CMK (cell line): ENCODE results near the gene SOX4.

Source experiments
- DNase-seq: peaks from one replicate; pipeline ENCODE4 v3.0.0-alpha.2; 2010; ENCODE audit warnings: low read depth

The SOX4 gene

DNA sequence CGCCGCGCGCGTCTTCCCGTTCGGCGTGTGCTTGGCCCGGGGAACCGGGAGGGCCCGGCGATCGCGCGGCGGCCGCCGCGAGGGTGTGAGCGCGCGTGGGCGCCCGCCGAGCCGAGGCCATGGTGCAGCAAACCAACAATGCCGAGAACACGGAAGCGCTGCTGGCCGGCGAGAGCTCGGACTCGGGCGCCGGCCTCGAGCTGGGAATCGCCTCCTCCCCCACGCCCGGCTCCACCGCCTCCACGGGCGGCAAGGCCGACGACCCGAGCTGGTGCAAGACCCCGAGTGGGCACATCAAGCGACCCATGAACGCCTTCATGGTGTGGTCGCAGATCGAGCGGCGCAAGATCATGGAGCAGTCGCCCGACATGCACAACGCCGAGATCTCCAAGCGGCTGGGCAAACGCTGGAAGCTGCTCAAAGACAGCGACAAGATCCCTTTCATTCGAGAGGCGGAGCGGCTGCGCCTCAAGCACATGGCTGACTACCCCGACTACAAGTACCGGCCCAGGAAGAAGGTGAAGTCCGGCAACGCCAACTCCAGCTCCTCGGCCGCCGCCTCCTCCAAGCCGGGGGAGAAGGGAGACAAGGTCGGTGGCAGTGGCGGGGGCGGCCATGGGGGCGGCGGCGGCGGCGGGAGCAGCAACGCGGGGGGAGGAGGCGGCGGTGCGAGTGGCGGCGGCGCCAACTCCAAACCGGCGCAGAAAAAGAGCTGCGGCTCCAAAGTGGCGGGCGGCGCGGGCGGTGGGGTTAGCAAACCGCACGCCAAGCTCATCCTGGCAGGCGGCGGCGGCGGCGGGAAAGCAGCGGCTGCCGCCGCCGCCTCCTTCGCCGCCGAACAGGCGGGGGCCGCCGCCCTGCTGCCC is 1.1 kb downstream of the SOX4 start:
- no peak for DNase-seq

DNA sequence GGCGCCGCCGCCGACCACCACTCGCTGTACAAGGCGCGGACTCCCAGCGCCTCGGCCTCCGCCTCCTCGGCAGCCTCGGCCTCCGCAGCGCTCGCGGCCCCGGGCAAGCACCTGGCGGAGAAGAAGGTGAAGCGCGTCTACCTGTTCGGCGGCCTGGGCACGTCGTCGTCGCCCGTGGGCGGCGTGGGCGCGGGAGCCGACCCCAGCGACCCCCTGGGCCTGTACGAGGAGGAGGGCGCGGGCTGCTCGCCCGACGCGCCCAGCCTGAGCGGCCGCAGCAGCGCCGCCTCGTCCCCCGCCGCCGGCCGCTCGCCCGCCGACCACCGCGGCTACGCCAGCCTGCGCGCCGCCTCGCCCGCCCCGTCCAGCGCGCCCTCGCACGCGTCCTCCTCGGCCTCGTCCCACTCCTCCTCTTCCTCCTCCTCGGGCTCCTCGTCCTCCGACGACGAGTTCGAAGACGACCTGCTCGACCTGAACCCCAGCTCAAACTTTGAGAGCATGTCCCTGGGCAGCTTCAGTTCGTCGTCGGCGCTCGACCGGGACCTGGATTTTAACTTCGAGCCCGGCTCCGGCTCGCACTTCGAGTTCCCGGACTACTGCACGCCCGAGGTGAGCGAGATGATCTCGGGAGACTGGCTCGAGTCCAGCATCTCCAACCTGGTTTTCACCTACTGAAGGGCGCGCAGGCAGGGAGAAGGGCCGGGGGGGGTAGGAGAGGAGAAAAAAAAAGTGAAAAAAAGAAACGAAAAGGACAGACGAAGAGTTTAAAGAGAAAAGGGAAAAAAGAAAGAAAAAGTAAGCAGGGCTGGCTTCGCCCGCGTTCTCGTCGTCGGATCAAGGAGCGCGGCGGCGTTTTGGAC is 2.0 kb downstream of the SOX4 start:
- DNase-seq, result no peak

DNA sequence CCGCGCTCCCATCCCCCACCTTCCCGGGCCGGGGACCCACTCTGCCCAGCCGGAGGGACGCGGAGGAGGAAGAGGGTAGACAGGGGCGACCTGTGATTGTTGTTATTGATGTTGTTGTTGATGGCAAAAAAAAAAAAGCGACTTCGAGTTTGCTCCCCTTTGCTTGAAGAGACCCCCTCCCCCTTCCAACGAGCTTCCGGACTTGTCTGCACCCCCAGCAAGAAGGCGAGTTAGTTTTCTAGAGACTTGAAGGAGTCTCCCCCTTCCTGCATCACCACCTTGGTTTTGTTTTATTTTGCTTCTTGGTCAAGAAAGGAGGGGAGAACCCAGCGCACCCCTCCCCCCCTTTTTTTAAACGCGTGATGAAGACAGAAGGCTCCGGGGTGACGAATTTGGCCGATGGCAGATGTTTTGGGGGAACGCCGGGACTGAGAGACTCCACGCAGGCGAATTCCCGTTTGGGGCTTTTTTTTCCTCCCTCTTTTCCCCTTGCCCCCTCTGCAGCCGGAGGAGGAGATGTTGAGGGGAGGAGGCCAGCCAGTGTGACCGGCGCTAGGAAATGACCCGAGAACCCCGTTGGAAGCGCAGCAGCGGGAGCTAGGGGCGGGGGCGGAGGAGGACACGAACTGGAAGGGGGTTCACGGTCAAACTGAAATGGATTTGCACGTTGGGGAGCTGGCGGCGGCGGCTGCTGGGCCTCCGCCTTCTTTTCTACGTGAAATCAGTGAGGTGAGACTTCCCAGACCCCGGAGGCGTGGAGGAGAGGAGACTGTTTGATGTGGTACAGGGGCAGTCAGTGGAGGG is 2.8 kb downstream of the SOX4 start:
- DNase-seq, result no peak

DNA sequence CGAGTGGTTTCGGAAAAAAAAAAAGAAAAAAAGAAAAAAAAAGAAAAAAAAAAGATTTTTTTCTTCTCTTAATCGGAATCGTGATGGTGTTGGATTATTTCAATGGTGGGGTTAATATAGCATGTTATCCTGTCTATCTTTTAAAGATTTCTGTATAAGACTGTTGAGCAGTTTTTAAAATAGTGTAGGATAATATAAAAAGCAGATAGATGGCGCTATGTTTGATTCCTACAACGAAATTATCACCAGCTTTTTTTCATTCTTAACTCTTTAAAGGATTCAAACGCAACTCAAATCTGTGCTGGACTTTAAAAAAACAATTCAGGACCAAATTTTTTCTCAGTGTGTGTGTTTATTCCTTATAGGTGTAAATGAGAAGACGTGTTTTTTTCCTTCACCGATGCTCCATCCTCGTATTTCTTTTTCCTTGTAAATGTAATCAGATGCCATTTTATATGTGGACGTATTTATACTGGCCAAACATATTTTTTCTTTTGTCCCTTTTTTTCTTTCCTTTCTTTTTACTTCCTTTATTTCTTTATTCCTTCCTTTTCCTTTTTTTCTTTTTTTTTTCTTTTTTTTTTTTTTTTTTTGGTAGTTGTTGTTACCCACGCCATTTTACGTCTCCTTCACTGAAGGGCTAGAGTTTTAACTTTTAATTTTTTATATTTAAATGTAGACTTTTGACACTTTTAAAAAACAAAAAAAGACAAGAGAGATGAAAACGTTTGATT is 3.6 kb downstream of the SOX4 start:
- no peak for DNase-seq

DNA sequence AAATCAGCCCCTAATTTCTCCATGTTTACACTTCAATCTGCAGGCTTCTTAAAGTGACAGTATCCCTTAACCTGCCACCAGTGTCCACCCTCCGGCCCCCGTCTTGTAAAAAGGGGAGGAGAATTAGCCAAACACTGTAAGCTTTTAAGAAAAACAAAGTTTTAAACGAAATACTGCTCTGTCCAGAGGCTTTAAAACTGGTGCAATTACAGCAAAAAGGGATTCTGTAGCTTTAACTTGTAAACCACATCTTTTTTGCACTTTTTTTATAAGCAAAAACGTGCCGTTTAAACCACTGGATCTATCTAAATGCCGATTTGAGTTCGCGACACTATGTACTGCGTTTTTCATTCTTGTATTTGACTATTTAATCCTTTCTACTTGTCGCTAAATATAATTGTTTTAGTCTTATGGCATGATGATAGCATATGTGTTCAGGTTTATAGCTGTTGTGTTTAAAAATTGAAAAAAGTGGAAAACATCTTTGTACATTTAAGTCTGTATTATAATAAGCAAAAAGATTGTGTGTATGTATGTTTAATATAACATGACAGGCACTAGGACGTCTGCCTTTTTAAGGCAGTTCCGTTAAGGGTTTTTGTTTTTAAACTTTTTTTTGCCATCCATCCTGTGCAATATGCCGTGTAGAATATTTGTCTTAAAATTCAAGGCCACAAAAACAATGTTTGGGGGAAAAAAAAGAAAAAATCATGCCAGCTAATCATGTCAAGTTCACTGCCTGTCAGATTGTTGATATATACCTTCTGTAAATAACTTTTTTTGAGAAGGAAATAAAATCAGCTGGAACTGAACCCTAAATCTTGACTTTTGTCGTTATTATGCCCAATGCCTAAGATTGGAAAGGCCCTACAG is 4.5 kb downstream of the SOX4 start:
- DNase-seq, result no peak

DNA sequence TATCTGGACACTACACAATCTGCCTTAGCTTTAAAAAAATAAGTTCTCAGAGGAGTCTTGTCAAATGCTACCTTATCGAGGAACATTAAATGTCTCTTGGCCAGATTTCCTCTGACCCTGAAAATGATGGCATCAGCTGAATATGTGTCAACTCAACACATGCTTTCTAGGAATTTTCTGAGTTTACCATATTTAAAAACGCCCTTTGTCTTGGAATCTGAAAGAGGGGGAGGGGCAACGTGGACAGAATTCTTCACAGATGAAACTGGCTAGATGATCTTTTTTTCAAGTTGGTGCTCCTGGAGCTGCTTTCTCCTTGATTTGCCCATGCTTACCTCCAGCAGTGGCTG is 5.1 kb downstream of the SOX4 start:
- DNase-seq, result no peak

DNA sequence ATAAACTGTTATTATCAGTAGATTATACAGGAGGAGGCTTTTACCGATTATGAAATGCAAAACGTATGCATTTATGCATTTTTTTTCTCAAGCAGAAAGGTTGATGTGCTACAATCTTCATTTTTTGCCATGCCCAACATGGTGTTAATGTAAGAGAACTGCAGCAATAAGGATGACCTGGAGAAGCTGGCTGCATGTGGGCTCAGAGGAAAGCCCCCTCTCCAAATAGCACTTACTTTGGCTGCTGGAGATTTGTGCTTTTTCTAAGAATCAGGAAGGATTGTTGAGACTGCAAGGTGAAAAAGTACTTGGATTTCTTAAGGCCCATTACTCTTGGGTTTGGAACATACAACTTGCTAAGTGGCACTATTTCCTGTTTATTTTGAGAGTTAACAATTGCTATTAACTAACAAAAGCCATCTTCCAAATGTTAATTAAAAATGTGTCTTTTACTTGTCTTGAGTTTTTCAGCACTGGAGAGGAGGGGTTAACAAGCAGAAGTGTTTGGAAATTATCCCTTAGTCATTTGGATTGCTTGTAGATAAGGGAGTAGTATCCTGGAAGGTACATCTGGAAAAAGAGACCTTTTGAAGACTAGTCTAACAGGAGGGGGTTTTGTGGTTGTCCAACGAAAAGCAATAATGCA is 5.6 kb downstream of the SOX4 start:
- no peak for DNase-seq

DNA sequence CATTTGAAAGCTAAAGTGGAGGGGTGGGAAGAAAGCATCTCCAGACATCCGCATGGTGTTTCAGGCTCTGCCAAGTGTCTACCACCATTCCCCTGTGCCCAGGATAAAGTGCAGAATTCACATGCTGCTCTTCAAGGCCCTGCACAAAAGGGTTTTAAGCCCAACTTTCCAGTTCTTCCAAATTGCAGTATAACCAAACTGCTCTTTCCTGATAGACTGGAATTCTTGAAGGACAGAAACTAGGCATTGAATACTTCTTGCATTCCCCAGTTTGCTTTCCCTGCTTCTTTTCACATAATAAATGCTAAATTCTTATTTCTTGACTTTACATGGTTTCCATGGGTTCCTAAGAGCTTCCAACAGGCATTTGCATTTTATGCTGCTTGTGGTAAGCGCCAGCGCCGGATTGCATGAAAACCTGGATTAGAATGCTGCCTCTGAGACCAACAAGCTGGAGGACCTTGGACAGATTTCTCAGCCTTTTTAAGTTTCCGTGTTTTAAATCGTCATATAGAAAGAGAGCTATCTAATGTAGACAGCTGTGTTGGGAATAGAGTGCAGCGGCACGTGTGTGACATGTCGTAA is 7.9 kb downstream of the SOX4 start:
- no peak for DNase-seq

DNA sequence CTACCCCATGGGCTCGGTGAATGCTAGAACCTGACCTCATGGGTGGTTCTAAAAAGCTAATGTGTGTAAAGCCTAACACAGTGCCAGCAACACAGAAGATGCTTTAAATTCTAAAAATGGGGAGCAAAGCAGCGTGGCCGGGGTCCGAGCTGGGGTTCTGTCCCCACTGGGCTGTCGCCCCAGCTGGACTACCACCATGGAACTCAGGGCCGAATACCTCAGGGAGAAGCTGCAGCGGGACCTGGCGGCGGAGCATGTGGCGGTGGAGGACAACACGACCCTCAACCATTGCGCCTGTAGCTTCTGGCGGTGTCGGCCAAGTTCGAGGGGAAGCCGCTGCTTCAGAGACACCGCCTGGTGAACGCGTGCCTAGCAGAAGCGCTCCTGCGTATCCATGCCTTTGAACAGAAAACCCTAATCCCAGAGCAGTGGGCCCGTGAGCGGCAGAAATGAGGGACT is 8.4 kb downstream of the SOX4 start:
- no peak for DNase-seq

DNA sequence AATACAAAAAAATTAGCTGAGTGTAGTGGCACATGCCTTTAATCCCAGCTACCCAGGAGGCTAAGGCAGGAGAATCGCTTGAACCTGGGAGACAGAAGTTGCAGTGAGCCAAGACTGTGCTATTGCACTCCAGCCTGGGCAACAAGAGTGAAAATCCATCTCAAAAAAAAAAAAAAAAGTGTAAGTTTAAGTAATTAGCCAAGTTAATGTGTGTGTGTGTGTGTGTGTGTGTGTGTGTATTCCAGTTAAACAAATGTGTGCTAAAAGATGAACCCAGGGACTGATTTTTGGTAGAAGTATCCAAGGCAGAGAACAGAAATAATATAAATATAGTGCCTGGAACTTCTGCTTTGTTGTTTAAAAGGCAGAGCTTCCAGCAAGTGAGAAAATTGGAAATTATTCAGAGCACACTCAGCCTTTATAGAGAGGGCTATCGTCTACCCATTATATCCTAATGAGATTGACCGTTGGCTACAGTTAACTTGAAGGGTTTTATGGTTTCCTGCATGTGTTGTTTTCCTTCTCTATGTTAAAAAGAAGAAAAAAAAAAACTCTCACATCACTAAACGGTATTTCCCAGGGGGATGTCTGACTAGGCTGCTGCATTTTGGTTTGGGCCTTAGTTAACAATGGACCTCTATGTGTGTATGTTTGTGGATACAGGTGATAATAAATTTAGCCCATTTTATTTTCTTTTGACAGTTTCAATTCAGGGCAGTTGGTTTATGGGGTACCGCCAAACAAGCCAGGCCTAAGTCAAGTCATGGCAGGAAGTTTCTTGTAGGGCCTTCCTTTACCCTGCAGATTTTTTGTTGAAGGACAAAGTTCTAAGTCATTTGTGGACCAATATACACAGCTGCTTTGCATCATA is 9.8 kb downstream of the SOX4 start:
- DNase-seq, result no peak

DNA sequence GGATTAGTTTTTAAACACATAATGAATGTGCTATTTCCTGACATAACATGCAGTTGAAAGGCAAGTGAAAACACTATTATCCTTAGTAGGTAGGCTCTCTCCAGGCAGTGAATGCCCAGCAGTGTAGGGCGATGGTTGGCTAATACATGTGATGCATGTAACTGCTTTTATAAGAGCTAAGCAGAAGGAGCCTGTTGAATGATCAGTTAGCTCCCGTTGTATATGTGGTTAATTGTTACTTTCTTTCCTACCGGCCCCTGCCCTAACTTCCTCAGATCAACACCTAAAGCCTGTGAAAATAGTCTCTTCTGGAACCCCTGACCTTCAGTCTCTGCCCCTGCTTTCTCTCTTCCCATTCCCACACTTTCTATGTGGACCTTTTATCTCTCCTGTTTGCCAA is 10.5 kb downstream of the SOX4 start:
- DNase-seq, result no peak

DNA sequence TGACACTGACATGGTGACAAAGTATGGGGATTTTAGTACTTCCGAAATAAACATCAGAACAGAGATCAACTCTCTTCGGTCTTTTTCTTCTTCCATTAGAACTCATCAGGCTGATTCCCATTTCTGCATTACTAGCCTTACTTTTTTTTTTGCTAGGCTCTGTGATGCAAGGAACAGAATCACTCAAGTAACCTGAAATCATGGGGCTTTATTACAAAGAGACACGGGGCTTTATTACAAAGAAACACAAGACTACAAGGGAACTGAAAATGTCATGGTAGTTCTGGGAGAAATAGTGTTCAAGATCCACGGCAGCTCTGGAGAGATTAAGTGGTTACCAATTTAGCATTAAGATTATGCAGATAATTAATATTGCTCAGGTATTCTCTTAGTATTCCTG is 11.6 kb downstream of the SOX4 start:
- no peak for DNase-seq

DNA sequence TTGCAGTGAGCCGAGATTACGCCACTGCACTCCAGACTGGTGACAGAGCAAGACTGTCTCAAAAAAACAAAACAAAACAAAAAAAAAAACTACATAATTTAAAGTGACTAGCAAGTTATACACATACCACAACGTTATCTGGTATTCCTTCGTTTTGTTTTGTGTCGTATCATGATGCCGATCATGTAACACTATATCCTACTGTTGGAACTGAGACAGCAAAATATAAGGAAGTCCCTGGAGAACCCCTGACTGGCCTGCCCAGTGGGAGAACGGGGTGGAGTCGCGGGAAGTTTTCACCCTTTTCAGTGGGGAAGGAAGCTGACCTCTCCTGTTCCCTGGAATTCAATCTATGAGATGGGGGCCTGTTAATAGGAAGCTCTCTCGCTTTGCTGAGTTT is 15.1 kb downstream of the SOX4 start:
- no peak for DNase-seq

DNA sequence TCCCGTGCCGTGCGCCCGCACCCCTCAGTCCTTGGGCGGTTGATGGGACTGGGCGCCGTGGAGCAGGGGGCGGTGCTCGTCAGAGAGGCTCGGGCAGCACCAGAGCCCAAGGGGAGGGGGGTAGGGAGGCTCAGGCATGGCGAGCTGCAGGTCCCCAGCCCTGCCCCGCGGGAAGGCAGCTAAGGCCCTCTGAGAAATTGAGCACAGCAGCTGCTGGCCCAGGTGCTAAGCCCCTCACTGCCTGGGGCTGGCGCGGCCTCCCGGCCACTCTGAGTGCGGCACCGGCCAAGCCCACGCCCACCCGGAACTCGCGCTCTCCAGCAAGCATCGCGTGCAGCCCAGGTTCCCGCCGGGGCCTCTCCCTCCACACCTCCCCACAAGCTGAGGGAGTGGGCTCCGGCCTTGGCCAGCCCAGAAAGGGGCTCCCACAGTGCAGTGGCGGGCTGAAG is 16.4 kb downstream of the SOX4 start:
- no peak for DNase-seq

DNA sequence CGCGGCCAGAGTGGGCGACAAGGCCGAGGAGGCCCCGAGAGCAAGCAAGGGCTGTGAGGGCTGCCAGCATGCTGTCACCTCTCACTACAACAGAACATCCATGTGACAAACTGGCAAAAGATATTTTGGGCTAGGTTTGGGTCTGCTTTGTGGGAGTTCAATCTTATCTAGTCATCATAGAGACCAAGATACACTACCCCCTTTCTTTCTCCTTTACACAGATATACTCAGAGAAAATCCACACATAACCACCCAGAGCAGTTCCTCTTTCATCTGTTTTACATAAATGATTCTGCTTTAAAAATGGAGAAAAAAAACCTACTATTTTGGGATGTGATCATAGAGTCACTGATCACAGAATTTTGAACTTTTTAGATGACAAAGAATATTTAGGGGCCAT is 16.8 kb downstream of the SOX4 start:
- DNase-seq, result no peak

DNA sequence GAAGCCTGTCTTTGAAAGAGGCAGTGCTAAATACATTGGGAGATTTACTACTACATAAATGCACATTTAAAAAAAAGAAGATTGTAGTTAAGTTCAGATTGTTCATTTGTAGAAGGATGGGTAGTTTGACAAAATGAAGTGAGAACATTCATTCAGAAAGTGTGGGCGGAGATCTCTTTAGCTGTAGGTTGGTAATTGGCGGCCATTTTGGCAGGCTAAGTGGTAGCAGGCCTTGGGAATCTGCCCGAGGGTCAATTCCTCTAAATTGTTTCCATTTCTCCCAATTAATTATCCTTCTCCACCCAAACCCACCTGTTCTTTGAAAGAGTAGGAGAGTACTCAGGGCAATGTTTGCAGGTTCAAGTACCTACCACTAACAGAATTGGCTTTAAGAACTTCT is 17.9 kb downstream of the SOX4 start:
- no peak for DNase-seq

DNA sequence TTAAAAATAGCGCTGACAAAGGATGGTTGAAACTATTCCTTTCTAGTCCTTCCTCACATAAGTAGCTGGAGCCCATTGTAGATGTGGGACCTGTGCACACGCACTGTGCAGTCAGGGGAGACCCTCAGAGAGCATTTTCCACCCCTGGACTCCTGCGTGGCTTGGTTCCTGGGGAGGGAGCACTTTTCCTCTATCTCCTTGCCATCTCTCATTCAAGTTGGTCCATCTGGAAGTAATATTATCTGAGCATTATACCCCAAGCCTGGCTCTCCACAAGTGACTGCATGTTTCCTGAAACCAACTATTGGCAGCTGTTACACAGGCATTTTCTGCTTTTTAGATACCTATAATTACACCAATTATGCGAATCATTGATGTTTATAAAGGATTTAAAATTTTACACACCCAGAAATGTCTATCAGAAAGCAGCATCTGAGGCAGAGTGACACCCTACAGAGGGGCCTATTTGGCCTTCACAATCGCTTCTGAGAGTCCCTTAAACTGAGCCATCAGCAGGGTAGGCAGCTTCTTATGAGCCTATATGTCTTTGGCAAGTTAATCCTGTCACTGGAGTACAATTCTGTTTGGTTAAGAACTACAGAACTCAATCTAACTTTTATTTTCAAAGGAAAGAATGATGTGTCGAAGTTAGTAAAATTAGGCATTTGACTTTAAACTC is 18.7 kb downstream of the SOX4 start:
- no peak for DNase-seq

DNA sequence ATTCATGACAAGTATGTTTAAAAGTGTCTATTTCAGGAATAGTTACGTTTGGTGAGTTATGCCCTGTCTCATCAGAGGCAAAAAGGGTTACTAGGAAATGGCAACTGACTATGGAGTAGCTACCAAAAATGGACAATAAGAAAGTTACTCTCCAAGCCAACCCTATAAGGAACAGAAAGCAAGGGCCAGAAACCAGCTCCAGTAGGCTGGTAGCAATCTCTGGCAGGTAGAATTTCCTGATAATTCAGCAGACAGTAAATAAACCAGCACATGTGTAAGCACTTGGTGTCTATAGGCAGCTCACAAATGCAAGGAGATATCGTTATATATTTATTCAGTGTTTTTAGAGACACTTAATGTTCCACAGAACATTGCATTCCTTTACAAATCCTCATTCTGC is 20.3 kb downstream of the SOX4 start:
- no peak for DNase-seq
